Neural progenitor cell (in vitro differentiated cells): ENCODE results near the gene GSE1. TPM values are rescaled to one million over a fixed set of nuclear protein-coding genes. Genes with fewer than 3 reads are reported as not detected.

Experiments
- DNase-seq: peaks from one replicate; pipeline ENCODE4 v3.0.0-alpha.2; 2016; ENCODE audit warnings: low spot score
- H2AFZ ChIP-seq: fragments of 200-600 bp; sonication (generic); replicated peaks from 2 replicates; pipeline ENCODE4 v1.6.1; 2016; ENCODE audit warnings: antibody characterized with exemption
- H3F3A ChIP-seq: fragments of 200-600 bp; sonication (generic); 2 replicates; pipeline ENCODE4 v1.6.1; 2016; ENCODE audit warnings: antibody characterized with exemption, low read depth
- H3K27ac ChIP-seq: fragments of 200-600 bp; sonication (generic); 2 replicates; pipeline ENCODE4 v1.5.1; 2016; ENCODE audit warnings: mild to moderate bottlenecking
- H3K27me3 ChIP-seq: fragments of 200-600 bp; sonication (generic); 2 replicates; pipeline ENCODE4 v1.6.1; 2016; ENCODE audit warnings: mild to moderate bottlenecking, moderate library complexity
- H3K36me3 ChIP-seq: fragments of 200-600 bp; sonication (generic); 2 replicates; pipeline ENCODE4 v1.5.1; 2016
- H3K4me1 ChIP-seq: fragments of 200-600 bp; sonication (generic); 2 replicates; pipeline ENCODE4 v1.6.1; 2016; ENCODE audit warnings: mixed run types
- H3K4me2 ChIP-seq: fragments of 200-600 bp; sonication (generic); 2 replicates; pipeline ENCODE4 v1.6.1; 2016
- H3K4me3 ChIP-seq: fragments of 200-600 bp; sonication (generic); 2 replicates; pipeline ENCODE4 v1.5.1; 2016
- H3K79me2 ChIP-seq: fragments of 200-600 bp; sonication (generic); 2 replicates; pipeline ENCODE4 v1.6.1; 2016; ENCODE audit warnings: low read depth
- H3K9ac ChIP-seq: fragments of 200-600 bp; sonication (generic); 2 replicates; pipeline ENCODE4 v1.6.1; 2016
- H3K9me3 ChIP-seq: fragments of 200-600 bp; sonication (generic); 2 replicates; pipeline ENCODE4 v1.5.1; 2016; ENCODE audit warnings: low read depth
- H4K20me1 ChIP-seq: fragments of 200-600 bp; sonication (generic); 2 replicates; pipeline ENCODE4 v1.6.1; 2016; ENCODE audit warnings: low read depth
- H3K27ac Mint-ChIP-seq: 3 replicates; pipeline ENCODE4 v1.8.0; 2021; ENCODE audit warnings: mixed read lengths
- H3K27me3 Mint-ChIP-seq: 2 replicates; pipeline ENCODE4 v1.8.0; 2022; ENCODE audit warnings: low read depth, mild to moderate bottlenecking, inconsistent platforms, moderate library complexity, mixed read lengths; ENCODE audit not compliant: insufficient read depth
- H3K36me3 Mint-ChIP-seq: 3 replicates; pipeline ENCODE4 v1.8.0; 2021; ENCODE audit warnings: mixed read lengths
- H3K4me1 Mint-ChIP-seq: 3 replicates; pipeline ENCODE4 v1.8.0; 2021; ENCODE audit warnings: mixed read lengths
- H3K4me3 Mint-ChIP-seq: 3 replicates; pipeline ENCODE4 v1.8.0; 2021; ENCODE audit warnings: mild to moderate bottlenecking, moderate library complexity, mixed read lengths
- H3K9me3 Mint-ChIP-seq: 3 replicates; pipeline ENCODE4 v1.8.0; 2020; ENCODE audit warnings: mixed read lengths
- EZH2 ChIP-seq: fragments of 200-600 bp; sonication (generic); IDR thresholded peaks from 2 replicates; pipeline ENCODE4 v1.6.1; 2017; ENCODE audit warnings: antibody characterized with exemption, mild to moderate bottlenecking, moderate library complexity
- EZH2phosphoT487 ChIP-seq: fragments of 200-600 bp; sonication (generic); IDR thresholded peaks from 2 replicates; pipeline ENCODE4 v1.6.1; 2017; ENCODE audit warnings: antibody characterized with exemption
- total RNA-seq: library from RNA; depleted of rRNA; stranded (reverse); fragments of >200 nt; gene quantifications from 2 replicates; pipeline ENCODE4 v1.2.3, GENCODE V29; 2015; ENCODE audit warnings: low replicate concordance
- TF ChIP-seq, protein P1 (sequence below): fragments of 200-600 bp; sonication (generic); IDR thresholded peaks from 2 replicates; pipeline ENCODE4 v1.5.1; 2017; ENCODE audit warnings: antibody characterized with exemption, mild to moderate bottlenecking

GSE1 gene
- total RNA-seq, 1 donor from 2014 or later, result 7.7 TPM

- H3K27me3 Mint-ChIP-seq, result peaks cover 14% of the 10 kb centered on the region
- Histone ChIP-seq H3K9me3 (no peaks in the 10 kb centered on the region), H3K79me2 (no peaks in the 10 kb centered on the region), H3K4me3 (no peak overlapping the region), H3K27me3 (peaks cover 11% of the 10 kb centered on the region), H3F3A (peaks cover 32% of the 10 kb centered on the region), H3K36me3 (no peaks in the 10 kb centered on the region), H3K9ac (no peak overlapping the region), H2AFZ (no peak overlapping the region), H4K20me1 (no peaks in the 10 kb centered on the region), H3K4me1 (peaks cover 29% of the 10 kb centered on the region), H3K4me2 (no peak overlapping the region), H3K27ac (no peak overlapping the region)
- no peaks in the 10 kb centered on the region for H3K36me3 Mint-ChIP-seq
- H3K4me3 Mint-ChIP-seq, result no peak overlapping the region
- TF ChIP-seq, protein P1, sequence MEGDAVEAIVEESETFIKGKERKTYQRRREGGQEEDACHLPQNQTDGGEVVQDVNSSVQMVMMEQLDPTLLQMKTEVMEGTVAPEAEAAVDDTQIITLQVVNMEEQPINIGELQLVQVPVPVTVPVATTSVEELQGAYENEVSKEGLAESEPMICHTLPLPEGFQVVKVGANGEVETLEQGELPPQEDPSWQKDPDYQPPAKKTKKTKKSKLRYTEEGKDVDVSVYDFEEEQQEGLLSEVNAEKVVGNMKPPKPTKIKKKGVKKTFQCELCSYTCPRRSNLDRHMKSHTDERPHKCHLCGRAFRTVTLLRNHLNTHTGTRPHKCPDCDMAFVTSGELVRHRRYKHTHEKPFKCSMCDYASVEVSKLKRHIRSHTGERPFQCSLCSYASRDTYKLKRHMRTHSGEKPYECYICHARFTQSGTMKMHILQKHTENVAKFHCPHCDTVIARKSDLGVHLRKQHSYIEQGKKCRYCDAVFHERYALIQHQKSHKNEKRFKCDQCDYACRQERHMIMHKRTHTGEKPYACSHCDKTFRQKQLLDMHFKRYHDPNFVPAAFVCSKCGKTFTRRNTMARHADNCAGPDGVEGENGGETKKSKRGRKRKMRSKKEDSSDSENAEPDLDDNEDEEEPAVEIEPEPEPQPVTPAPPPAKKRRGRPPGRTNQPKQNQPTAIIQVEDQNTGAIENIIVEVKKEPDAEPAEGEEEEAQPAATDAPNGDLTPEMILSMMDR, result no peak
- TF ChIP-seq EZH2 (no peak), EZH2phosphoT487 (no peak)
- no peaks in the 10 kb centered on the region for H3K9me3 Mint-ChIP-seq
- H3K27ac Mint-ChIP-seq, result peak overlapping the region; percentile 33
- no peak for DNase-seq
- peaks cover 42% of the 10 kb centered on the region for H3K4me1 Mint-ChIP-seq
Measured at GRCh38 chr16:85718153-85718477, 105.0 kb downstream of the GSE1 start.

DNA sequence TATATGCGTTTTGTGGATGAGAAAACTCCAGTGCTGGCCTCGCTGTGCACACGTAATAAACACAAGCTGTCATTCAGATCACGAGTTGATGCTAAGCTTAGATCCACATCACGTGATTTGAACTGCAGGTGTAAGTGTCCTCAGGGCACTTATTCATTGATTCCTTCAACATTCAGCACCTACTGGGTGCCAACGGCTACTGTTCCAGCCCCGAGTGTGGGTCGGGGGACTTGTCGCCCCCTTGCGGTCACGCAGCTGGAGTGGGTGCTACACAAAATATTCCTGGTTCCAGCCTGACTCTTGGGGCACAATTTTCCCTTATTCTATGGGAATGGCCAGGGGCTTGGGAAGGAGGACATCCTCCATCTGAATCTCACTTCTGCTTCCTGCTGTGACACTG, 105.6 kb downstream of the GSE1 start:
- Mint-ChIP-seq H3K4me1 (peaks cover 42% of the 10 kb centered on the region), H3K27me3 (peaks cover 14% of the 10 kb centered on the region), H3K36me3 (no peaks in the 10 kb centered on the region), H3K4me3 (no peak overlapping the region), H3K9me3 (no peaks in the 10 kb centered on the region), H3K27ac (peak overlapping the region; percentile 33)
- TF ChIP-seq, protein P1, result peak; percentile 69
- TF ChIP-seq EZH2phosphoT487 (no peak), EZH2 (no peak)
- no peak overlapping the region for H3K27ac ChIP-seq
- H3K4me2 ChIP-seq, result no peak overlapping the region
- peaks cover 11% of the 10 kb centered on the region for H3K27me3 ChIP-seq
- no peaks in the 10 kb centered on the region for H3K36me3 ChIP-seq
- H3F3A ChIP-seq, result peaks cover 32% of the 10 kb centered on the region
- H3K4me3 ChIP-seq, result no peak overlapping the region
- peaks cover 28% of the 10 kb centered on the region for H3K4me1 ChIP-seq
- no peaks in the 10 kb centered on the region for H4K20me1 ChIP-seq
- no peaks in the 10 kb centered on the region for H3K9me3 ChIP-seq
- no peak overlapping the region for H3K9ac ChIP-seq
- no peaks in the 10 kb centered on the region for H3K79me2 ChIP-seq
- peak; percentile 59 for DNase-seq
- H2AFZ ChIP-seq, result no peak overlapping the region

DNA sequence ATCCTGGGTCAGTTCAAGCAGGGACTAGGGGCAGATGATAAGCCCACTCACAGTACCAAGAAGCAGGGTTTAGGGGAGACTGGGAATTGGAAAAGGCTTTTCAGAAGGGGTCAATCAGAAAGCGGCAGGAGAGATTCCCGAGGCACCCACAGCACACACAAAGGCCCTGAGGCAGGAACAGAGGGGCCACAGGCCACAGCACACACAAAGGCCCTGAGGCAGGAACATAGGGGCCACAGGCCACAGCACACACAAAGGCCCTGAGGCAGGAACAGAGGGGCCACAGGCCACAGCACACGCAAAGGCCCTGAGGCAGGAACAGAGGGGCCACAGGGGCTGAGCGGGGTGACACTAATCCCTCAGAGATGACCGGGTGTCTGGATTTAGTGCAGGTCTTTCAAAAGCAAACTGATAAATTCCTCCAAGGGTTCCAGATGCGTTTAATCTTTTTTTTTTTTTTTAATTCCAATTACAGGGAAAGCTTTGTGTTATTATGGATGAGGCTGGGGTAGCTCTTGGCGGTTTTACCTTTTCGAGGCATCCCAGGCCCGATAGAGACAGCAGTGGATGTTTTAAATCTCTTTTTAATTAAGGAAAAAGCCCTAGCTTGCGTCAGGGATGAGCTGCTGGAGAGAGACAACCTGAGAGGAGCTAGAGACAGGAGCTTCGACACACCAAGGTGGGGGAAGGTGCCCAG, 106.6 kb downstream of the GSE1 start:
- H3K27ac ChIP-seq, result no peak overlapping the region
- H3K36me3 Mint-ChIP-seq, result no peaks in the 10 kb centered on the region
- H3K4me1 Mint-ChIP-seq, result peaks cover 42% of the 10 kb centered on the region
- no peak overlapping the region for H2AFZ ChIP-seq
- DNase-seq, result no peak
- peaks cover 13% of the 10 kb centered on the region for H3K27me3 Mint-ChIP-seq
- no peaks in the 10 kb centered on the region for H3K79me2 ChIP-seq
- peak overlapping the region; percentile 5 for H3K4me3 Mint-ChIP-seq
- no peaks in the 10 kb centered on the region for H3K36me3 ChIP-seq
- peaks cover 28% of the 10 kb centered on the region for H3K4me1 ChIP-seq
- no peaks in the 10 kb centered on the region for H3K9me3 ChIP-seq
- no peak overlapping the region for H3K27ac Mint-ChIP-seq
- TF ChIP-seq, protein P1, result no peak
- TF ChIP-seq EZH2, result no peak
- no peak for TF ChIP-seq EZH2phosphoT487
- no peak overlapping the region for H3K4me3 ChIP-seq
- no peaks in the 10 kb centered on the region for H4K20me1 ChIP-seq
- no peaks in the 10 kb centered on the region for H3K9me3 Mint-ChIP-seq
- peaks cover 30% of the 10 kb centered on the region for H3F3A ChIP-seq
- H3K27me3 ChIP-seq, result peaks cover 11% of the 10 kb centered on the region
- H3K4me2 ChIP-seq, result no peak overlapping the region
- no peak overlapping the region for H3K9ac ChIP-seq
